Measurements from ENCODE around the gene RNF4.
A peak's percentile ranks its signal among the peaks of the same experiment; 100 is the strongest.
"Not testable (repeated sequence)": the region's sequence is repeated elsewhere in the genome, so short reads cannot be mapped to it uniquely, and the experiment has no call there.

The RNF4 gene

DNA sequence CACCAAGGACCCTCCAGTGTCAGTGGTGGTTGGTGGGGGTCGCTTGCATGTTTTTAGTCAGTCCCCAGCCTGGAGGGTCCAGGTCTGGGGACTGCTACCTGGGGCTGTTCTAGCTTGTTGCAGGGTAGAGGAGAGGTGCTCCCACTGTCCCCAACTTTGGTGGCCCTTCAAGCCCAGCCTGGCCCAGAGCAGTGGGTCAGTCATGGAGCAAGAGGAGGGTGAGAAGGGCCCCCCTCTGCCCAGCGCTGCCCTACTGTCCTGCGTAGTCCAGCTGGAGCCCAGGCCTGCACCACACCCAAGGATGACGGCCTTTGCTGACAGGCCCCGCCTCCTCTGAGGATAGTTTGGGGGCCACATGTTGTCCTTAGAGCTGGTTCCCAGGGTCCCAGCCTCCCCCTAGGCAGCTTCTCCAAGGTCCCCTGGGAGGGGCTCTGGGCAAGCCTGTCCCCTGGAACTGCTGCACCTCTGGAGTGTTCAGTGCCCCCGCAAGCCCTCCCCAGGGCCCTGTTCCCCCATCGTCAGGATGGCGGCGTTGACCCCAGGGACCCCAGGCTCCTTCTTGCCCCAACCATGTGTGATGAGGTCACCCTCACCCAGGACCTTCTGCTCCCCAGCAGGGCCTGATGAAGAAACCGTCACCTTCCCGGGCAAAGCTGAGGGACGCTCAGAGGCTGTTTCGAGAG lies 43.4 kb upstream of the RNF4 start:
- DNase-seq (ENCODE audit: low read depth in 2 of 2): no peak
- TF ChIP-seq, protein P1, sequence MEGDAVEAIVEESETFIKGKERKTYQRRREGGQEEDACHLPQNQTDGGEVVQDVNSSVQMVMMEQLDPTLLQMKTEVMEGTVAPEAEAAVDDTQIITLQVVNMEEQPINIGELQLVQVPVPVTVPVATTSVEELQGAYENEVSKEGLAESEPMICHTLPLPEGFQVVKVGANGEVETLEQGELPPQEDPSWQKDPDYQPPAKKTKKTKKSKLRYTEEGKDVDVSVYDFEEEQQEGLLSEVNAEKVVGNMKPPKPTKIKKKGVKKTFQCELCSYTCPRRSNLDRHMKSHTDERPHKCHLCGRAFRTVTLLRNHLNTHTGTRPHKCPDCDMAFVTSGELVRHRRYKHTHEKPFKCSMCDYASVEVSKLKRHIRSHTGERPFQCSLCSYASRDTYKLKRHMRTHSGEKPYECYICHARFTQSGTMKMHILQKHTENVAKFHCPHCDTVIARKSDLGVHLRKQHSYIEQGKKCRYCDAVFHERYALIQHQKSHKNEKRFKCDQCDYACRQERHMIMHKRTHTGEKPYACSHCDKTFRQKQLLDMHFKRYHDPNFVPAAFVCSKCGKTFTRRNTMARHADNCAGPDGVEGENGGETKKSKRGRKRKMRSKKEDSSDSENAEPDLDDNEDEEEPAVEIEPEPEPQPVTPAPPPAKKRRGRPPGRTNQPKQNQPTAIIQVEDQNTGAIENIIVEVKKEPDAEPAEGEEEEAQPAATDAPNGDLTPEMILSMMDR (IDR thresholded peaks at IDR 0.05; ENCODE audit: low read depth, low read length): no peak
- H3K4me3 ChIP-seq (replicated peaks in 1 of 2; ENCODE audit: low read depth in 2 of 2, low read length in 2 of 2): no peak overlapping the region

DNA sequence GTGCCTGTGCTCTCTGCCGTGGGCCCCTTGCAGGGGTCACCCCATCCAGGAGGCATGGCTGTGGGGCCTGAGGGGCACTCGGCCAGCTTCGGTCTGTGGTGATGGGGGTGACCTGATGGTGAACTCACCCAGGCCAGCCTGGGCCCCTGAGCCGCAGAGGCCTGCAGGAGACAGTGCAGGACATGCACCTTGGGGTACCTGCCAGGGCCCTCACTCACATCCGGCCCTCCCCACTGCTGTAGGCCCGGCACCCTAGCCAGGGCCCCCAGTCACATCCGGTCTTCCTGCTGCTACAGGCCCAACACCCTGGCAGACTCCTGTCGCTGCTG lies 42.9 kb upstream of the RNF4 start:
- TF ChIP-seq, protein P1 (IDR thresholded peaks at IDR 0.05; ENCODE audit: low read depth, low read length): no peak
- DNase-seq (ENCODE audit: low read depth in 2 of 2): no peak

DNA sequence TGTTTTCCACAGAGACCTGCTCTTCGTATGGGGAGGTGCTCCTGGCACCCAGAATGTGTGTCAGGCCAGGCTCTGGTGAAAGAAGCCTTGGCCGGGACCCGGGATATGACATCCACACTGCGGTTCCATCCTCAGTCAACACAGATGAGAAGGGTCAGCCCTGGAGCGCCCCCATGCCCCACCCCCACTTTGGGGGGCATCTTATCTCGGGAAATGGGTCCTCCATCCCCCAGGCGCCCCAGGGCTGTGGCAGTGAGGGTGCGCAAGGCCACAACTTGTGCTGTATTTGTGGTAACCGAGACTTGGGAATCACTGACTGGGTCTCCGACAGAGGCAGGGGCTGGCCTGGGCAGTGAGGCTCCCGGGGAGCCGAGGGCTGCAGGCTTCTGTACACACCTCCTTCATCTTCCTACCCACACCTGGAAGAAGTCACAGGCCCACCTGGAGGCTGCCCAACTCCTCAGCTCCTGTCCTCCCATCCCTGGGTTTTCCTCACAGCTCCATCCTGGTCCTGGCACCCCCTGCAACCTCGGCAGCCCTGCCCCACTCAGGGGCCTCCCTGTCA lies 42.1 kb upstream of the RNF4 start:
- TF ChIP-seq, protein P1 (IDR thresholded peaks at IDR 0.05; ENCODE audit: low read depth, low read length): no peak
- DNase-seq (ENCODE audit: low read depth in 2 of 2): no peak
- H3K4me3 ChIP-seq (replicated peaks in 1 of 2; ENCODE audit: low read depth in 2 of 2, low read length in 2 of 2): no peak overlapping the region

More for the DNA sequence above, 42.9 kb upstream of the RNF4 start:
- H3K4me3 ChIP-seq (replicated peaks in 1 of 2; ENCODE audit: low read depth in 2 of 2, low read length in 2 of 2): no peak overlapping the region

DNA sequence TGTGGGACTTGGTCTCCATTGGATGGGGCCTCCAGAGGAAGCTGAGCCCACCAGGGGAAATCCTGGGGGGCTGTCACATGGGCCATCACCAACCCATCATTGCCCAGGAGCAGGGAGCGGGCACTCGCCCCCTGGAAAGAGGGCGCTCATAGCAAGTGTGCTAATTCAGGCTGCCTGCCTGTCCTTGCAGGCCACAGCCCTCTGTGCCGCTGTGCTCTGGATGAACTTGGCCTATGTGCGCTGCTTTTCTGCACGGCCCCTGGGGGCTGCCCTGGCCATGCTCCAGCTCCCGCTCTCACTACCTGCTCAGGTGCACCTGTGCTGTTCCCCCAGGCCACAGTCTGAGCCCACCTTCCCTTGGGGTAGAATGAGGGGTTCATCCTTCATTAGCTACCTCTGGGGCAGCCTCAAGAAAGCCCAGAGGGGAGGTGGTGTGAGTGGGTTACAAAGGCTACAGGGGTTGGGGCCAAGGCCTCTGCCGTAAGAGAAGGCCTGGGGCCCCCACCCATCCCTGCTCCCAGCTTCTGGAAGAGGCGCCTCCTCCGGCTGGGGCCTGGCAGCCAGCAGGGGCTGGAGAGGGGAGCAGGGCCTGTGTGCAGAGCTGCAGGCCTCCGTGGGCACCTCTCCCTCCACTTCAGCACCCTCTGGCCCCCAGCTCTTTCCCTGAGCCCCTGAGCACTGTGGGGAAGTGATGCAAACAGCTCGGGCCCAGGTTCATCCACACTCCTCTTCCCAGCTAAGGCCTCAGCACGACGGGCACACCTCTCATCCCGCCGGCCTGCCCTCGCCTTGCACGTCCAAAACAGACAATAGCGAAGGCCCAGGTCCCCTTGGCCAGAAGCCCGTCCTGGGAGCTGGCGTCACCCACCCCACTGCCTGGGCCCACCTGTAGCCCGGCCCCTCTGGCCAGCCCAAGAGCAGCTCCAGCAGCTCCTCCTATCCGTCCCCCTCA lies 41.2 kb upstream of the RNF4 start:
- no peak for DNase-seq (ENCODE audit: low read depth in 2 of 2)
- H3K4me3 ChIP-seq (replicated peaks in 1 of 2; ENCODE audit: low read depth in 2 of 2, low read length in 2 of 2): no peak overlapping the region
- TF ChIP-seq, protein P1 (IDR thresholded peaks at IDR 0.05; ENCODE audit: low read depth, low read length): no peak

DNA sequence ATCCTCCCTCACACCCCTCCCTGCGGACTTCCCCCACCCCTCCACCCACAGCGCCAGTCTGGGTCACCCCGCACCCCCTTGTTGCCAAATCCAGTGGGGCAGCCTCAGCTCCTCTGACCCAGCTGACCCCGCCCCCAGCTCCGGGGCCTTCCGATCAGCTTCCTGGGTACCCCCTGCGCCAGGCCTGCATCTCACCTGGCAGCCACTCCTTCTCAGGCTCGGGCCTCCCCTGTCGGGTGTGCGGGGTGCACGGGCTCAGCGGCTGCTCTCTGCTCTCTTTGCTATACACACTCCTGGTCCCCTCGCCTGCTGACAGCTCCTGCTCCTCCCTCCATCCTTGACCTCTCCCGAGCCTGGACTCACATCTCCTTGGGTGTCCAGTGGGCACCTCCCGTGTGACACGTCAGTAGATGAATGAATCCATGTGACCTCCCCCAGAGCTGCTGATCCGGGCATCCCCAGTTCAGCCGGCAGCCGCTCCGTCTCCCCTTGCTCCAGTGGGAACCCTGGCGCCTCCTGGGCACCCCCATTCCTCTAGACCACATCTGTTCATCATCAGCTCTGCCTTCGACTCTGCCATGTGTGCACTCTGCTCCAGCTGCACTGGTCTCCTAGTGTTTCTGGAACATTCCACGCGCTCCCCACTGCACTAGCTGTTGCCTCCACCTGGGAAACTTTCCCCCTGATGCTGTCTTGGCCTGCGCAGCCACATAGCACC lies 40.3 kb upstream of the RNF4 start:
- DNase-seq (ENCODE audit: low read depth in 2 of 2): no peak
- no peak overlapping the region for H3K4me3 ChIP-seq (replicated peaks in 1 of 2; ENCODE audit: low read depth in 2 of 2, low read length in 2 of 2)

DNA sequence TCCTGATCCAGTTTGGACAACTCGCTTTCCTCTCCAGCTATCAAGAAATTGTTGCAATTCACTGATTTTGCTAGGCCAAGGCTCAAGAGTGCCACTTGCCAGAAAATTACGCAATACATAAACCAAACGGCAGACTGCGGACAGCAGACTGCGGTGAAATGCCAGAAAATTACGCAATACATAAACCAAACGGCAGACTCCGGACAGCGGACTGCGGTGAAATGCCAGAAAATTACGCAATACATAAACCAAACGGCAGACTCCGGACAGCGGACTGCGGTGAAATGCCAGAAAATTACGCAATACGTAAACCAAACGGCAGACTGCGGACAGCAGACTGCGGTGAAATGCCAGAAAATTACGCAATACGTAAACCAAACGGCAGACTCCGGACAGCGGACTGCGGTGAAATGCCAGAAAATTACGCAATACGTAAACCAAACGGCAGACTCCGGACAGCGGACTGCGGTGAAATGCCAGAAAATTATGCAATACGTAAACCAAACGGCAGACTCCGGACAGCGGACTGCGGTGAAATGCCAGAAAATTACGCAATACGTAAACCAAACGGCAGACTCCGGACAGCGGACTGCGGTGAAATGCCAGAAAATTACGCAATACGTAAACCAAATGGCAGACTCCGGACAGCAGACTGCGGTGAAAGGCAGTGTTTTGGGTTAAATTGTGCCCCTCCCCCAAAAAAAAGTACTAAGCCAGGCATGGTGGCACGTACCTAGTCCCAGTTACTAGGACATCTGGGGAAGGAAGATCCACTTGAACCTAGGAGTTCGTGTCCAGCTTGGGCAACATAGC lies 38.8 kb upstream of the RNF4 start:
- peak; percentile 44 to 63 for DNase-seq (ENCODE audit: low read depth in 2 of 2)
- not testable (repeated sequence) for H3K4me3 ChIP-seq (replicated peaks in 1 of 2; ENCODE audit: low read depth in 2 of 2, low read length in 2 of 2)

More for the DNA sequence above, 40.3 kb upstream of the RNF4 start:
- TF ChIP-seq, protein P1 (IDR thresholded peaks at IDR 0.05; ENCODE audit: low read depth, low read length): no peak
